Measurements from ENCODE around the gene ABCC1.

Gene ABCC1

DNA sequence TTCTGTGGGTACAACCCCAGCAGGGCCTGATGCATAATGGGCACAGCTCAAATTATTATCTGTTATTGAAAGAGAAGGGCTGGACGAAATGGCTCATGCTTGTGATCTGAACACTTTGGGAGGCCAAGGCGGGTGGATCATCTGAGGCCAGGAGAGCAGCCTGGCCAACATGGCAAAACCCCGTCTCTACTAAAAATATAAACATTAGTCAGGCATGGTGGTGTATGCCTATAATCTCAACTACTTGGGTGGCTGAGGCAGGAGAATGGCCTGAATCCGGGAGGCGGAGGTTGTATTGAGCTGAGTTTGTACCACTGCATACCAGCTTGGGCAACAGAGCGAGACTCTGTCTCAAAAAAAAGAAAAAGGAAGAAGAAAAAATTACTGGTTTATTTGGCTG is 100.7 kb downstream of the ABCC1 start:
- ATAC-seq: no peak

DNA sequence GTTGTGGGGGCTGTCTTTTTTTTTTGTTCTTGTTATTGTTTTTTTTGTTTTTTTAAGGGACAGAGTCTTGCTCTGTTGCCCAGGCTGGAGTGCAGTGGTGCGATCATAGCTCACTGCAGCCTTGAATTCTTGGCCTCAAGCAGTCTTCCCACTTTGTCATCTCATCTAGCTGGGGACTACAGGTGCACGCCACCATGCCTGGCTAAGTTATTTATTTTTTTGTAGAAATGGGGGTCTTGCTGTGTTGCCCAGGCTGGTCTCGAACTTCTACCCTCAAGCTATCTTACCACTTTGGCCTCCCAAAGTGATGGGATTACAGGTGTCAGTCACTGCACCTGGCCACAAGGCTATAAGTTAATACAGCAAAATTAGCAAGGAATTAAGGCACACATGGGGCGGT is 101.7 kb downstream of the ABCC1 start:
- no peak for ATAC-seq

- ATAC-seq: no peak
These were observed 103.5 kb downstream of the ABCC1 start for GRCh38 chr16:16052916-16053315.

DNA sequence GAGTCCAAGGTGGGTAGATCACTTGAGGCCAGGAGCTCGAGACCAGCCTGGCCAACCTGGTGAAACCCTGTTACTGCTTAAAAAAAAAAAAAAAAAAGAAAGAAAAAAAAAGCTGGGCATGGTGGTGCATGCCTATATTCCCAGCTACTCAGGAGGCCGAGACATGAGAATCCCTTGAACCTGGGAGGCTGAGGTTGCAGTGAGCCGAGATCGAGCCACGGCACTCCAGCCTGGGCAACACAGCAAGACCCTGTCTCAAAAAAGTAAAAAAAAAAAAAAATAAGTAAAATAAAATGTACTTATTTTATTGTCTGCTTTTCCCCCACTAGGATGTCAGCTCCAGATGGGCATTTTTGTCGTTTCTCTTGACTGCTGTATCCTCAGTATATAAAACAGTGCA is 107.7 kb downstream of the ABCC1 start:
- ATAC-seq: no peak

DNA sequence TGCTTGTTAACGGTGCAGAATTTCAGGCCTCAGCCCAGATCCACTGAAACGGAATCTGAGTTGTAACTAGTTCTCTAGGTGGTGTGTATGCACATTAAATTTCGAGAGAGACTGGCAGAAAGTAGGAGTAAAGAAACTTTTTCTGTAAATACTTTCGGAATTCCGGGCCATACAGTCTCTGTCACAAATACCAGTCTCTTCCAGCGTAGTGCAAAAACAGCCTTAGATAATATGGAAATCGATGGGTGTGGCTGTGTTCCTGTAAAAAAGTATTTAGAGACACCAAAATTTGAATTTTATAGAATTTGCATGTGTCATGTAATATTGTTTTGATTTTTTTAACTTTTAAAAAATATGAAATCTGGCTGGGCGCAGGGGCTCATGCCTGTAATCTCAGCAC is 109.7 kb downstream of the ABCC1 start:
- ATAC-seq: no peak

DNA sequence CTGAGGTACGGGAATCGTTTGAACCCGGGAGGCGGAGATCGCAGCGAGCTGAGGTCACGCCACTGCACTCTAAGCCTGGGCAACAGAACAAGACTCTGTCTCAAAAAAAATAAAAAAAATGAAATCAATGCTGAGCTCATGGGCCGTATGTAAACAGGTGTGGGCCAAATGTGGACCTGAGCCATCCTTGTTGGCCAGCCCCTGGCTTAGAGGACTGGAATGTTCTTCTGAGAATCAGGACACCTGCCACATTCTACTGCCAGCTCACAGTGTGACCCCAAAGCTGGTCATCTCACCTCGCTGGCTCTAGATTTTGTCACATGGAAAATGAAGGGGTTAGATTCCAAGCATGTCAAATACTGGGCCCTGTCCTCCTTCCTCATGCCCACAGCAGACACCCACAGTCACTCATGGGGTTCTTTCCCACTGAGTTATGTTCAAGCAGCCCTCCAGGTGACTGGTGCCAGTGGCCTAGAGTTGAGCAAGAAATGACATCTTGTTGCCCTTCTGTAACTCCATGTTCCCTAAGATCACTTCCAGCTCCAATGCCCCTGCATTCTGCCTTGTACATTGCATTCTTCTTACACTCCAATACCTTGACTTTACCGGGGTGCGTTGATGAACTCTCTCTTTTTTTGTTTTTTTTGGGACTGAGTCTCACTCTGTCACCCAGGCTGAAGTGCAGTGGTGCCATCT is 110.6 kb downstream of the ABCC1 start:
- ATAC-seq: no peak

GRCh38 chr16:16062023-16062937 is 112.9 kb downstream of the ABCC1 start:
- ATAC-seq: no peak

- no peak for ATAC-seq
These were observed 114.3 kb downstream of the ABCC1 start for GRCh38 chr16:16063683-16064082.

GRCh38 chr16:16064874-16065384 is 115.5 kb downstream of the ABCC1 start:
- ATAC-seq: no peak

- no peak for ATAC-seq
These were observed 117.7 kb downstream of the ABCC1 start for GRCh38 chr16:16067127-16067526.

- no peak for ATAC-seq
These were observed 122.3 kb downstream of the ABCC1 start for GRCh38 chr16:16071631-16072244.

- ATAC-seq: no peak
These were observed 123.7 kb downstream of the ABCC1 start for GRCh38 chr16:16073001-16073545.

GRCh38 chr16:16073891-16074881 is 124.8 kb downstream of the ABCC1 start:
- no peak for ATAC-seq

- ATAC-seq: no peak
These were observed 126.3 kb downstream of the ABCC1 start for GRCh38 chr16:16075488-16076422.

DNA sequence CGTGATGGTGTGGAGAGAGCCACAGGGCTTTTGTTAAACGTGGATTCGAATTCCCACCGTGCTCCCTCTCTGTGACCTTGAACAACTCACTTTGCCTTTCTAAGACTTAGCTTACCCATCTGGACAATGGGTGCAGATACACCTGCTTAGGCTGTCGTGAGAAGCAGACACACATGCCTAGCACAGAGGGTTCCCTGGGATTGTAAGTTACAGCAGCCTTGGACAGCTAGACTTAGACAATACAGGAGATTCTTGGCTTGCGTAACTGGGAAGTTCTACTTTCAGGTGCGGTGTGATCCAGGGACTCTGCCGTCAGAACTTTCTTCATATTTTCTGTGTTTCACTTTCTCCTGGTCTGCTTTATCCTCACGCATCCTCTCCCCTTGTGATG is 127.0 kb downstream of the ABCC1 start:
- ATAC-seq: no peak

- no peak for ATAC-seq
These were observed 131.1 kb downstream of the ABCC1 start for GRCh38 chr16:16080465-16081065.

DNA sequence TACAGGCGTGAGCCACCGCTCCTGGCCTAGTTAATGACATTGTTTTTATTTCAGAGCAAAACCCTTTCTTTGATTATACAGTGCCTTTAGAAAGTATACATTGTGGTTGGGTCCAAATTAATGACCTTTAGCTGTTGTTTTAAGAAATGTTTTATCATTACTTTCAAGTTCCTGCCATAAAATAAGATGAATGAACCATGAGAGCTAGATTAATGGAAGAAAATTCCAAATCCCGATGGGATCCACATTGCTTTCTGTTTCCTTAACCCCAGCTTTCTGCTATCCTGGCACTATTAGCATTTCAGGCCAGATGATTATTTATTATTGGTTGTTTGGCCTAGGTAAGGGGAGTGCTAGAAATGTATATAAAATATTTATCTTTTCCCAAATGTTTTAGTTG is 131.7 kb downstream of the ABCC1 start:
- ATAC-seq: no peak

DNA sequence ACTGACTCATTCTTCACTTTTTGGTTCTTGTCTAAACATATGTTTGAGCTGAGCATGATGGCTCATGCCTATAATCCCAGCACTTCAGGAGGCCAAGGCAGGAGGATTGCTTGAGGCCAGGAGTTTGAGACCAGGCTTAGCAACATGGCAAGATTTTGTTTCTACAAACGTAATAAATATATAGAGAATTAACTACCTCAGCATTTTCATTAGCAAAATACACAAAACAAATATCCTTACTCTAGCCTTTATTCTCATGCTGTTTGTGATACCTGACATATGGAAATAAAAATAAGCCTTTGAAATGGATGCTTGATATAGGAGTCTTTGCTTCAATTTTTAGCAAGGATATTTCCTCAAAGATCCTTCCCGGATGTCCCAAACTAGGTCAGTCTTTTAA is 132.8 kb downstream of the ABCC1 start:
- no peak for ATAC-seq

GRCh38 chr16:16083421-16084156 is 134.2 kb downstream of the ABCC1 start:
- peak in 1 of 2 donors; percentile 45 for ATAC-seq

GRCh38 chr16:16084874-16085273 is 135.5 kb downstream of the ABCC1 start:
- ATAC-seq: no peak
